ENCODE results near the gene PRDX5.

DNA sequence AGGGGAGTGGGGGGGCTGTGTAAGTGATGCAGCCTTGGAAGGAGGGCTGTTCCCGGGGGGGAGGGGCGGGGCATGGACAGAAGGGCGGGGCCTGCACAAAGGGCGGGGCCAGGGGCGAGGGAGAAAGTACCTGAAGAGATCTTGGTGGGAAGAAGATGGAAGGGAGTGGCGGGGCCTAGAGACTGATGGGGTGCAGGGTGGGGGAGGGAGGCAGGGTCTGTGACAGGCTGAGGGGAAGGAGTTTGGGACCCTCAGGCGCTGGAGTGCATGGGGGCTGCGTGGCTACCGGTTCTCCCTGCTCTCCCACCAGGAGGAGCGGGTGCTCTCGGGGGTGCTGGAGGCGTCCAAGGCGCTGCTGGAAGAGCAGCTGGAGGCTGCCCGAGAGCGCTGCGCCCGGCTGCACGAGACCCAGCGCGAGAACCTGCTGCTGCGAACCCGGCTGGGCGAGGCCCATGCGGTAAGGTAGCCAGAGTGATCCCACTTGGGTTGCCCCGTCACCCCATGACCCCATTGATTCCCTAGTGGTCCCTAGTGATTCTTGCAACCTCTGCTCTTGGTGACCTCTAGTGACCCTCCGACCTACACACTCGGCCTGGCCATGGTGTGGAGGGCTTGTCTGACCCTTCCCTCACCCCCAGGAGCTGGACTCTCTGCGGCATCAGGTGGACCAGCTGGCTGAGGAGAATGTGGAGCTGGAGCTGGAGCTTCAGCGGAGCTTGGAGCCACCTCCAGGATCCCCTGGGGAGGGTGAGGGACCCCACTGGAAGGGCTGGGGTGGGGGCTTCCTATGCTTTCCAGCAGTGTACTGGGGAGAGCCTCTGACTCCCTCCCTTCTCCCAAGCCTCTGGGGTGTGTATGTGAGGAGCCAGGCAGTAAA lies 25.2 kb downstream of the PRDX5 start:
- TF ChIP-seq POLR2A (IDR thresholded peaks at IDR 0.05) (no peak), POLR2AphosphoS5 (IDR thresholded peaks at IDR 0.05; ENCODE audit: insufficient read depth in 1 of 2, low read depth in 1 of 2) (no peak)
- TF ChIP-seq, protein P1, sequence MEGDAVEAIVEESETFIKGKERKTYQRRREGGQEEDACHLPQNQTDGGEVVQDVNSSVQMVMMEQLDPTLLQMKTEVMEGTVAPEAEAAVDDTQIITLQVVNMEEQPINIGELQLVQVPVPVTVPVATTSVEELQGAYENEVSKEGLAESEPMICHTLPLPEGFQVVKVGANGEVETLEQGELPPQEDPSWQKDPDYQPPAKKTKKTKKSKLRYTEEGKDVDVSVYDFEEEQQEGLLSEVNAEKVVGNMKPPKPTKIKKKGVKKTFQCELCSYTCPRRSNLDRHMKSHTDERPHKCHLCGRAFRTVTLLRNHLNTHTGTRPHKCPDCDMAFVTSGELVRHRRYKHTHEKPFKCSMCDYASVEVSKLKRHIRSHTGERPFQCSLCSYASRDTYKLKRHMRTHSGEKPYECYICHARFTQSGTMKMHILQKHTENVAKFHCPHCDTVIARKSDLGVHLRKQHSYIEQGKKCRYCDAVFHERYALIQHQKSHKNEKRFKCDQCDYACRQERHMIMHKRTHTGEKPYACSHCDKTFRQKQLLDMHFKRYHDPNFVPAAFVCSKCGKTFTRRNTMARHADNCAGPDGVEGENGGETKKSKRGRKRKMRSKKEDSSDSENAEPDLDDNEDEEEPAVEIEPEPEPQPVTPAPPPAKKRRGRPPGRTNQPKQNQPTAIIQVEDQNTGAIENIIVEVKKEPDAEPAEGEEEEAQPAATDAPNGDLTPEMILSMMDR (IDR thresholded peaks at IDR 0.05) = no peak
